K562 (cell line): Measurements from ENCODE around the gene SPATC1L. TPM values are rescaled to one million over a fixed set of nuclear protein-coding genes. Genes with fewer than 3 reads are reported as not detected.

Source experiments
- E2F6 ChIP-seq, 2 experiments: IDR thresholded peaks; 2 replicates each; pipeline ENCODE4 v1.6.1; 2011; ENCODE audit warnings: borderline replicate concordance in 1 of 2, control low read depth in 1 of 2, low read depth in 1 of 2, low read length in 1 of 2, mild to moderate bottlenecking in 1 of 2, mixed read lengths in 1 of 2, moderate library complexity in 1 of 2; ENCODE audit not compliant: insufficient read depth in 1 of 2, insufficient read length in 1 of 2, poor library complexity in 1 of 2, severe bottlenecking in 1 of 2; ENCODE audit errors: extremely low read depth in 1 of 2
- E2F8 ChIP-seq: fragments of 450-650 bp; IDR thresholded peaks from 2 replicates; pipeline ENCODE4 v1.7.1; 2018; ENCODE audit warnings: mild to moderate bottlenecking, low read depth; ENCODE audit not compliant: partially characterized antibody
- GABPB2 ChIP-seq: fragments of 250-450 bp; sonication (Bioruptor Pico); conservative IDR thresholded peaks from 2 replicates; pipeline ENCODE4 v1.5.1; 2021; ENCODE audit warnings: mild to moderate bottlenecking
- JUND ChIP-seq, 2 experiments: IDR thresholded peaks; 2 replicates in 1 of 2; 3 replicates in 1 of 2; pipeline ENCODE4 v1.6.1; 2011; ENCODE audit warnings: borderline replicate concordance in 2 of 2, low read depth in 2 of 2, low read length in 2 of 2, improper control_type of control experiment in 1 of 2, missing biosample characterization in 1 of 2, missing genetic modification characterization in 1 of 2, missing genetic modification reagents in 1 of 2
- KAT7 ChIP-seq: sonication (generic); formaldehyde crosslinking; IDR thresholded peaks from 2 replicates; pipeline ENCODE4 v1.8.0; 2022; ENCODE audit warnings: missing genetic modification reagents, mild to moderate bottlenecking, borderline replicate concordance
- MYC ChIP-seq, 2 experiments: fragments of 250-450 bp in 1 of 2; sonication (Bioruptor Pico) in 1 of 2; IDR thresholded peaks; 2 replicates each; pipeline versions ENCODE4 v1.5.1 to v1.6.1; 2012 to 2021; ENCODE audit warnings: low read depth in 2 of 2, borderline replicate concordance in 1 of 2, improper control_type of control experiment in 1 of 2, low read length in 1 of 2, mild to moderate bottlenecking in 1 of 2, moderate library complexity in 1 of 2
- PHB ChIP-seq: fragments of 250-450 bp; sonication (Bioruptor Pico); IDR thresholded peaks from 2 replicates; pipeline ENCODE4 v1.5.0; 2021
- PHF21A ChIP-seq: fragments of 450-650 bp; IDR thresholded peaks from 2 replicates; pipeline ENCODE4 v1.6.1; 2017; ENCODE audit warnings: low read depth, borderline replicate concordance
- PRPF4 ChIP-seq: fragments of 200-400 bp; formaldehyde crosslinking; IDR thresholded peaks from one replicate; pipeline ENCODE4 v1.6.1; 2017; ENCODE audit warnings: low read length, low read depth, mild to moderate bottlenecking; ENCODE audit not compliant: insufficient read depth, poor library complexity, severe bottlenecking
- SRSF7 ChIP-seq: fragments of 200-400 bp; formaldehyde crosslinking; optimal IDR thresholded peaks from 2 replicates; pipeline ENCODE3; 2017; ENCODE audit warnings: mild to moderate bottlenecking, low read depth, low read length
- TAL1 ChIP-seq: fragments of 450-650 bp; IDR thresholded peaks from 2 replicates; pipeline ENCODE4 v1.6.1; 2016; ENCODE audit warnings: mild to moderate bottlenecking
- ZBTB5 ChIP-seq: fragments of 450-650 bp; IDR thresholded peaks from 2 replicates; pipeline ENCODE4 v1.6.1; 2017; ENCODE audit warnings: antibody characterized with exemption
- ZFP91 ChIP-seq: sonication (generic); formaldehyde crosslinking; IDR thresholded peaks from 2 replicates; pipeline ENCODE4 v1.8.0; 2022; ENCODE audit warnings: mild to moderate bottlenecking, missing genetic modification reagents
- ZKSCAN3 ChIP-seq: fragments of 250-450 bp; sonication (Bioruptor Pico); IDR thresholded peaks from 2 replicates; pipeline ENCODE4 v1.4.0; 2020
- ZNF3 ChIP-seq: fragments of 250-450 bp; sonication (Bioruptor Pico); IDR thresholded peaks from 2 replicates; pipeline ENCODE4 v1.5.0; 2021; ENCODE audit warnings: mild to moderate bottlenecking, moderate library complexity
- ZNF584 ChIP-seq: fragments of 200-800 bp; sonication (Bioruptor generic); IDR thresholded peaks from 2 replicates; pipeline ENCODE4 v1.6.1; 2016; ENCODE audit warnings: low read depth, mild to moderate bottlenecking, missing genetic modification characterization, missing compliant biosample characterization
- ZNF785 ChIP-seq: fragments of 250-450 bp; sonication (Bioruptor Pico); IDR thresholded peaks from 2 replicates; pipeline ENCODE4 v1.4.0; 2020; ENCODE audit warnings: mild to moderate bottlenecking
- ZSCAN32 ChIP-seq: fragments of 450-650 bp; formaldehyde crosslinking; IDR thresholded peaks from 2 replicates; pipeline ENCODE4 v1.4.0; 2020; ENCODE audit warnings: mild to moderate bottlenecking, moderate library complexity
- polyA plus RNA-seq, 8 experiments: library from polyadenylated mRNA; depleted of rRNA in 4 of 8; stranded (reverse) in 5 of 8; unstranded in 3 of 8; fragments of >200 nt; fragmentation: Nextera tagmentation in 2 of 8; fragmentation: Illumina TruSeq in 1 of 8; extraction: Ambion mirVana in 2 of 8; extraction: Trizol in 1 of 8; gene quantifications; 2 replicates each; pipeline versions ENCODE4 v1.2.1 to v1.2.3, GENCODE V29; 2011 to 2014; ENCODE audit warnings: inconsistent platforms in 1 of 8, missing spikeins in 1 of 8
- total RNA-seq, 7 experiments: library from RNA; depleted of rRNA in 6 of 7; stranded (reverse); fragments of >200 nt in 6 of 7; fragmentation: Illumina TruSeq in 2 of 7; extraction: Trizol in 2 of 7; gene quantifications; 2 replicates each; pipeline versions ENCODE4 v1.2.1 to v1.2.3, GENCODE V29; 2011 to 2021; ENCODE audit warnings: low replicate concordance in 1 of 7

The SPATC1L gene
- total and polyA plus RNA-seq, 9 of the 15 experiments (the other 6 are each of a cell fraction or from before 2014, with no cell fraction given): 0.14 to 121 (median 34.0) TPM; not detected in 1

- TF ChIP-seq KAT7 (CRISPR knock-in tag): no peak
- TF ChIP-seq PHB (CRISPR knock-in tag): no peak
- peak; percentile 25 to 39 for TF ChIP-seq E2F6 (IDR thresholded peaks at IDR 0.05; ENCODE audit: borderline replicate concordance in 1 of 2, extremely low read depth in 1 of 2, insufficient read depth in 1 of 2, insufficient read length in 1 of 2, low read depth in 1 of 2, low read length in 1 of 2, poor library complexity in 1 of 2, severe bottlenecking in 1 of 2)
- no peak for TF ChIP-seq PRPF4
- TF ChIP-seq MYC (IDR thresholded peaks at IDR 0.05; ENCODE audit: low read depth, low read length): 0 out of 2 replicates have a peak, but pooled peaks have one; percentile 55
- no peak for TF ChIP-seq MYC (CRISPR knock-in tag; IDR thresholded peaks at IDR 0.05; ENCODE audit: borderline replicate concordance, low read depth)
- peak; percentile 36; the same call in 1 of the 2 replicates for TF ChIP-seq ZBTB5
- no peak for TF ChIP-seq ZFP91 (CRISPR knock-in tag)
- no peak for TF ChIP-seq ZKSCAN3
- no peak for TF ChIP-seq SRSF7
- no peak for TF ChIP-seq E2F8
- no peak for TF ChIP-seq ZSCAN32 (CRISPR knock-in tag)
- no peak for TF ChIP-seq ZNF785 (CRISPR knock-in tag)
- TF ChIP-seq GABPB2: no peak
- TF ChIP-seq ZNF584 (CRISPR knock-in tag): no peak
- no peak for TF ChIP-seq ZNF3
- peak; percentile 67 for TF ChIP-seq TAL1
- TF ChIP-seq JUND (IDR thresholded peaks at IDR 0.05; ENCODE audit: borderline replicate concordance, low read depth, low read length): peak; percentile 57
- TF ChIP-seq JUND (tag; IDR thresholded peaks at IDR 0.05; ENCODE audit: borderline replicate concordance, low read depth, low read length): no peak; the same call in 2 of the 3 replicates
- 0 out of 2 replicates have a peak, but pooled peaks have one; percentile 15 for TF ChIP-seq PHF21A
These were observed 30.8 kb downstream of the SPATC1L start (continued) for GRCh38 chr21:46153247-46154154.
